ENCODE data around the gene KITLG. TPM values are rescaled to one million over a fixed set of nuclear protein-coding genes. Genes with fewer than 3 reads are reported as not detected.
"Not testable (repeated sequence)": the region's sequence is repeated elsewhere in the genome, so short reads cannot be mapped to it uniquely, and the experiment has no call there.

The KITLG gene, protein sequence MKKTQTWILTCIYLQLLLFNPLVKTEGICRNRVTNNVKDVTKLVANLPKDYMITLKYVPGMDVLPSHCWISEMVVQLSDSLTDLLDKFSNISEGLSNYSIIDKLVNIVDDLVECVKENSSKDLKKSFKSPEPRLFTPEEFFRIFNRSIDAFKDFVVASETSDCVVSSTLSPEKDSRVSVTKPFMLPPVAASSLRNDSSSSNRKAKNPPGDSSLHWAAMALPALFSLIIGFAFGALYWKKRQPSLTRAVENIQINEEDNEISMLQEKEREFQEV
- 10 to 100 TPM; 10.5 to 44.6 (median 29.1) TPM for total RNA-seq

DNA sequence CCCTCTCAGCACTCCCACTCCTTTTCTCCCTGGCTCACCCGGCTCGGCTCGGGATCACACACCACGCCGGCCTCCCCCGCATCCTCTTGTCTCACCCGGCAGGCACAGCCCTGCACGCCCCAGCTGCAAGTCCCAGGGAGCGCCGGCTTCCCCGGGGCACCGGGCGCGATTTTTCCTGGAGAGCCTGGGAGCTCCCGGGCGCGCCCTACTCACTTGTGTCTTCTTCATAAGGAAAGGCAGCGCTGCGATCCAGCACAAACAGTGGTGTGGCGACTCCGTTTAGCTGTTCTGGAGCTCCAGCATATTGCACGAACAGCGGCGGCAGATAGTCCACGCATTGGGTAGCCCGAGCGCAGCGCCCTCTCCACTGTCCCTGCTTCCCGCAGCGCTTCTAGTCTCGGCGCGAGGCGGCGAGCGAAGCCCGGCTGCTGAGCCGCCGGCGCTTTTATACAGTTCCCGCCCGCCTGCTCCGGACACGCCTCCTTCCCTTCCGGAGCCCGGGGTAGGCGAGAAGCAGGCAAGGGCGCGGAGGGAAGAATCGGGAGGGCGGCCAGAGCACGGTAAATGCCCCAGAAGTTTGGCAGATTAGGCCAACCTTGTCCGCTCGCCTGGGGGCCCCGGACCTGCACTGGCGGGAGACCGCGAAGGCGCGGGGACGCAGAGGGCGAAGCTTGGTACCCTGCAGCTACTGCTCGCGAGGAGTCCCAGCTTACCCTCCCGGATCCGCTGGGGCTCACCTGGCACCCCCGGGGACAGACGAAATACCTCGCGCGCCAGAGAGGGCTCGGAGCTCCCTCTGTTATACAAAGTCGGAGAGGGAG is at the start of gene KITLG:
KITLG (minus strand) TSS at position 421 of the 821 bp plus-strand sequence; CDS start at position 228, 193 bp downstream.
- Histone ChIP-seq H3K4me1 (peaks cover 0 to 35% (median 24%) of the 10 kb centered on the region in 4 donors), H3K4me3 (peak within 1 kb of the TSS; percentile 64 to 70 (median 68)), H3K27ac (peak within 1 kb of the TSS; percentile 86 to 92 (median 90)), H3K27me3 (no peaks in the 10 kb centered on the region), H3K9me3 (no peaks in the 10 kb centered on the region), H3K36me3 (no peaks in the 10 kb centered on the region)
- WGBS, 2 donors (ENCODE audit: low coverage in 1 of 2) = 3% methylated on average over 60 of the region's 73 CpGs; no CpG with 5 or more reads in 1 of the 2 donors
- TF ChIP-seq POLR2A (IDR thresholded peaks at IDR 0.05) (peak; percentile 90), CTCF (IDR thresholded peaks at IDR 0.05) (peak in 4 of 5 experiments; percentile 18 to 42 (median 28)), POLR2AphosphoS5 (IDR thresholded peaks at IDR 0.05) (peak; percentile 88 to 96 (median 95)), EP300 (IDR thresholded peaks at IDR 0.05; ENCODE audit: low read depth) (no peak)
- intact Hi-C loops (cut with DNase I; ENCODE audit: low total_unique reads) = no loop called here
- peak; percentile 89 for DNase-seq
- in situ Hi-C loops (cut with MboI; ENCODE audit: low pct_ligation_motif_present in 1 of 4, low pct_unique_long_range_greater_than_20kb in 1 of 4, low sequenced_read_pairs in 3 of 4) = loop anchor here (25.0 kb wide), 1 partner anchor 407 kb away; no protein-coding TSS in a partner anchor

DNA sequence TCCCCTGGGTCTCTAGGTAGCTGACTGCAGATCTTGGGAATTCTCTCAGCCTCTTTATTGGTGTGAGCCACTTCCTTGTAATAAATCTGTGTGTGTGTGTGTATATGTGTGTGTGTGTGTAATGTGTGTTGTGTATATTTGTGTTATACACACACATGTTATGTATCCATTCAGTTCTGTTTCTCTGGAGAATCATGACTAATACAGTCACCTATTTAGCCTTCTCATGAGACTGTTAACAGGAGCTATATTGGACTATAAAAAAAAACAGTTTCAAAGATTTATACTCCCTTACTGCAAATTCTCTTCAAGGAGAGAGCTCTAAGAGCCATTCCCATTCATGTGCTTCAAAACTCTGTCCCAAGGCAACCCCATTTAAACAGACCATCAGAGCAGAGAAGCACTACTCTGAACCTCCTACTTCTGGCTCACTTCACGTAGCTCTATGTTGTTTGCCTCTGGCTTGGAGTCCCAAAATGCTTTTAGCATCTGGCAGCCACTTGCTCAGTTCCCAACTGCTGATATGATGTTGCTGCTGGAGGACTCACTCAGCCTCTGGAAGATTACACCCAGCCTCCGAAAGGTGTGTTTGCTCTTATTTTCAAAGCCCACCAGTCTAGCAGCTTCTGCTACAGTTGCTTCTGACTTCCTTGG is 48.7 kb upstream of the KITLG start:
- Histone ChIP-seq H3K4me3 (no peak overlapping the region), H3K9me3 (no peaks in the 10 kb centered on the region), H3K27me3 (no peaks in the 10 kb centered on the region), H3K4me1 (peaks cover 0 to 5% (median 0%) of the 10 kb centered on the region in 4 donors), H3K36me3 (no peaks in the 10 kb centered on the region), H3K27ac (no peak overlapping the region)
- in situ Hi-C loops (cut with MboI; ENCODE audit: low pct_ligation_motif_present in 1 of 4, low pct_unique_long_range_greater_than_20kb in 1 of 4, low sequenced_read_pairs in 3 of 4) = no loop called here
- WGBS, 2 donors (ENCODE audit: low coverage in 1 of 2) = 64 to 67% methylated on average over 1 to 2 of the region's 2 CpGs
- intact Hi-C loops (cut with DNase I; ENCODE audit: low total_unique reads) = no loop called here
- no peak for TF ChIP-seq CTCF (IDR thresholded peaks at IDR 0.05)
- no peak for TF ChIP-seq POLR2A (IDR thresholded peaks at IDR 0.05)
- no peak for TF ChIP-seq POLR2AphosphoS5 (IDR thresholded peaks at IDR 0.05)
- TF ChIP-seq EP300 (IDR thresholded peaks at IDR 0.05; ENCODE audit: low read depth) = no peak
- DNase-seq = no peak

- H3K4me1 ChIP-seq; in situ Hi-C loops (cut with MboI; ENCODE audit: low pct_ligation_motif_present in 1 of 4, low pct_unique_long_range_greater_than_20kb in 1 of 4, low sequenced_read_pairs in 3 of 4); intact Hi-C loops (cut with DNase I; ENCODE audit: low total_unique reads); H3K27me3 ChIP-seq; H3K4me3 ChIP-seq; H3K27ac ChIP-seq; DNase-seq; H3K9me3 ChIP-seq; H3K36me3 ChIP-seq: not testable (repeated sequence)
- 61 to 64% methylated on average over 1 of the region's 1 CpG for WGBS, 2 donors (ENCODE audit: low coverage in 1 of 2)
These were observed 47.8 kb upstream of the KITLG start for GRCh38 chr12:88628035-88628434.

DNA sequence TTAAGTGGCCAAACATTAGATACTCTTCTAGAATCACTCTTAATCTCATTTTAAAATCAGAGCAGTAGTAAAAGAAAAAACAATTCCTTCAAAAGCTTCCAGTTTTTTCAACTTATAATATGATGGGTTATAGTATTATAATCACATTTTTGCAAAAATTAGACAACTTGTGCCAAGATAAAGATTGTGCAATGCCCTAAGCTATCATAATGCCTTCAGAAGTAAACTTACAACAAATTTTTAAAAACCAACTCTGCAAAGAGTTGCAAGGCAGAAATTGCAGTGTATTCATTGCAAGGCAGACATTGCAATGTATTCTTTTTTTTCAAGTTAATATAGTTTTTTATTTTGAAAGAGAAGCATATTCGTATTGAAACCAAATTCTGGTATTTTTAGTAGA is 47.2 kb upstream of the KITLG start:
- Histone ChIP-seq H3K4me1 (peaks cover 0 to 5% (median 0%) of the 10 kb centered on the region in 4 donors), H3K9me3 (no peaks in the 10 kb centered on the region), H3K4me3 (no peak overlapping the region), H3K27ac (no peak overlapping the region), H3K36me3 (no peaks in the 10 kb centered on the region), H3K27me3 (no peaks in the 10 kb centered on the region)
- TF ChIP-seq POLR2AphosphoS5 (IDR thresholded peaks at IDR 0.05) = no peak
- TF ChIP-seq EP300 (IDR thresholded peaks at IDR 0.05; ENCODE audit: low read depth) = no peak
- TF ChIP-seq CTCF (IDR thresholded peaks at IDR 0.05) = no peak
- no peak for TF ChIP-seq POLR2A (IDR thresholded peaks at IDR 0.05)
- in situ Hi-C loops (cut with MboI; ENCODE audit: low pct_ligation_motif_present in 1 of 4, low pct_unique_long_range_greater_than_20kb in 1 of 4, low sequenced_read_pairs in 3 of 4) (no loop called here), intact Hi-C loops (cut with DNase I; ENCODE audit: low total_unique reads) (no loop called here)
- 44 to 77% methylated on average over 1 of the region's 1 CpG for WGBS, 2 donors (ENCODE audit: low coverage in 1 of 2)
- no peak for DNase-seq
